Heart right ventricle (tissue), 16 donors: ENCODE results near the gene PYDC2. TPM values are rescaled to one million over a fixed set of nuclear protein-coding genes. Genes with fewer than 3 reads are reported as not detected.

Experiments used
- ATAC-seq, 8 donors: fragments of 200-7000 bp; cut with Tn5 transposase; one replicate each; pipeline ENCODE4 v1.9.1; 2020; ENCODE audit warnings: mild to moderate bottlenecking in 8 of 8, moderate library complexity in 8 of 8, moderate number of reproducible peaks in 1 of 8
- DNase-seq, 2 donors: peaks; one replicate each; pipeline ENCODE4 v3.0.0-alpha.2; 2020
- H3K27ac ChIP-seq, 10 donors: fragments of 200-600 bp; sonication (generic) in 2 of 10; one replicate each; pipeline versions ENCODE4 v1.5.0 to v1.8.0; 2020 to 2022; ENCODE audit warnings: mild to moderate bottlenecking in 3 of 10
- H3K27me3 ChIP-seq, 7 donors: fragments of 200-600 bp; one replicate each; pipeline ENCODE4 v1.8.0; 2021 to 2022; ENCODE audit warnings: mild to moderate bottlenecking in 2 of 7
- H3K36me3 ChIP-seq, 9 donors: fragments of 200-600 bp; sonication (generic) in 1 of 9; one replicate each; pipeline versions ENCODE4 v1.5.0 to v1.8.0; 2020 to 2022; ENCODE audit warnings: mild to moderate bottlenecking in 2 of 9
- H3K4me1 ChIP-seq, 9 donors: fragments of 200-600 bp; sonication (generic) in 1 of 9; one replicate each; pipeline versions ENCODE4 v1.5.0 to v1.8.0; 2020 to 2022; ENCODE audit warnings: mild to moderate bottlenecking in 4 of 9
- H3K4me3 ChIP-seq, 10 donors: fragments of 200-600 bp; sonication (generic) in 2 of 10; one replicate each; pipeline versions ENCODE4 v1.5.0 to v1.8.0; 2020 to 2022; ENCODE audit warnings: mild to moderate bottlenecking in 7 of 10, moderate library complexity in 2 of 10
- H3K9me3 ChIP-seq, 11 donors: fragments of 200-600 bp in 10 of 11; sonication (generic) in 2 of 11; one replicate each; pipeline versions ENCODE4 v1.5.0 to v1.8.0; 2013 to 2022; ENCODE audit warnings: mild to moderate bottlenecking in 2 of 11, control low read depth in 1 of 11, moderate library complexity in 1 of 11
- WGBS, 2 donors: extraction: QIAGEN DNeasy Blood & Tissue Kit; methylation state at CpG; one replicate each; pipeline ENCODE4 v1.1.7; 2013; ENCODE audit warnings: inconsistent platforms in 1 of 2; 5-methylcytosine and 5-hydroxymethylcytosine counted together
- intact Hi-C, 10 donors: fragments of 100-400 bp; cut with DNase I; formaldehyde crosslinking; loops; one replicate each; pipeline versions ENCODE4 v1.11.1 to v1.14.2; 2022
- polyA plus RNA-seq, 2 donors: library from polyadenylated mRNA; stranded (reverse); fragments of 200-250 nt; gene quantifications; one replicate each; pipeline ENCODE4 v1.2.3, GENCODE V29; 2013
- total RNA-seq, 10 donors: library from RNA; stranded (reverse); fragmentation: NEBNext Ultra II Directional in 3 of 10; extraction: Animal tissue kit (Norgen Biotek cat#: 25700) in 3 of 10; gene quantifications; one replicate each; pipeline versions ENCODE4 v1.2.1 to v1.2.4, GENCODE V29; 2021 to 2023
- TF ChIP-seq, protein P1 (sequence below), 9 donors: fragments of 200-600 bp; sonication (generic) in 2 of 9; IDR thresholded peaks; one replicate each; pipeline versions ENCODE4 v1.5.0 to v1.8.0; 2021 to 2022; ENCODE audit warnings: antibody characterized with exemption in 9 of 9, mild to moderate bottlenecking in 5 of 9, moderate library complexity in 1 of 9
- donor health status: Arrhythmogenic right ventricular cardiomyopathy.
- donor health status: ischemic (EF 13 %, LVEDD 7.1; RV severe dilation, severe dysfunction).
- donor health status: healthy with polysubstance abuse.
- donor health status: DM: no; HTN: yes; CAD: no.
- donor health status: DM: no; HTN: no; CAD: no.
- donor health status: ischemic (EF 25% LVEDD 6.9; RV normal size, moderate dysfunction).
- donor health status: ischemic (EF 25% LVEDD 5.7; RV mildly dilated, moderate dysfunction).
- donor health status: healthy.
- donor health status: DM: yes; HTN: yes; CAD: no.
- donor health status: Ischemic cardiomyopathy.
- donor health status: ischemic (EF 35%, LVEDD 5.7; RV mildly dilated, moderate dysfunction).
- donor health status: nonischemic (EF 11% LVEDD 7.7; RV severe dilation, severe dysfunction).
- donor health status: DM: yes; HTN: yes; CAD: no.
- donor health status: PGD.
- donor health status: ischemic (EF 29% LVEDD 5.4; RV normal size, mild dysfunction).
- donor health status: nonischemic (EF 23%, LVEDD 6.1; RV moderate dilation, normal function).

PYDC2 gene
- total and polyA plus RNA-seq, 12 donors = not detected

GRCh38 chr3:191425322-191425734 lies 35.6 kb upstream of the PYDC2 start:
- intact Hi-C loops = no loop called here
- Histone ChIP-seq H3K36me3 (no peaks in the 10 kb centered on the region), H3K4me3 (peak overlapping the region in 2 of 10 donors; percentile 11), H3K9me3 (peaks cover 0 to 3% (median 0%) of the 10 kb centered on the region in 11 donors), H3K27me3 (no peaks in the 10 kb centered on the region), H3K27ac (no peak overlapping the region), H3K4me1 (no peaks in the 10 kb centered on the region)
- TF ChIP-seq, protein P1, sequence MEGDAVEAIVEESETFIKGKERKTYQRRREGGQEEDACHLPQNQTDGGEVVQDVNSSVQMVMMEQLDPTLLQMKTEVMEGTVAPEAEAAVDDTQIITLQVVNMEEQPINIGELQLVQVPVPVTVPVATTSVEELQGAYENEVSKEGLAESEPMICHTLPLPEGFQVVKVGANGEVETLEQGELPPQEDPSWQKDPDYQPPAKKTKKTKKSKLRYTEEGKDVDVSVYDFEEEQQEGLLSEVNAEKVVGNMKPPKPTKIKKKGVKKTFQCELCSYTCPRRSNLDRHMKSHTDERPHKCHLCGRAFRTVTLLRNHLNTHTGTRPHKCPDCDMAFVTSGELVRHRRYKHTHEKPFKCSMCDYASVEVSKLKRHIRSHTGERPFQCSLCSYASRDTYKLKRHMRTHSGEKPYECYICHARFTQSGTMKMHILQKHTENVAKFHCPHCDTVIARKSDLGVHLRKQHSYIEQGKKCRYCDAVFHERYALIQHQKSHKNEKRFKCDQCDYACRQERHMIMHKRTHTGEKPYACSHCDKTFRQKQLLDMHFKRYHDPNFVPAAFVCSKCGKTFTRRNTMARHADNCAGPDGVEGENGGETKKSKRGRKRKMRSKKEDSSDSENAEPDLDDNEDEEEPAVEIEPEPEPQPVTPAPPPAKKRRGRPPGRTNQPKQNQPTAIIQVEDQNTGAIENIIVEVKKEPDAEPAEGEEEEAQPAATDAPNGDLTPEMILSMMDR (IDR thresholded peaks at IDR 0.05) = no peak
- DNase-seq = no peak
- 70 to 73% methylated on average over 11 of the region's 11 CpGs for WGBS, 2 donors
- no peak for ATAC-seq

DNA sequence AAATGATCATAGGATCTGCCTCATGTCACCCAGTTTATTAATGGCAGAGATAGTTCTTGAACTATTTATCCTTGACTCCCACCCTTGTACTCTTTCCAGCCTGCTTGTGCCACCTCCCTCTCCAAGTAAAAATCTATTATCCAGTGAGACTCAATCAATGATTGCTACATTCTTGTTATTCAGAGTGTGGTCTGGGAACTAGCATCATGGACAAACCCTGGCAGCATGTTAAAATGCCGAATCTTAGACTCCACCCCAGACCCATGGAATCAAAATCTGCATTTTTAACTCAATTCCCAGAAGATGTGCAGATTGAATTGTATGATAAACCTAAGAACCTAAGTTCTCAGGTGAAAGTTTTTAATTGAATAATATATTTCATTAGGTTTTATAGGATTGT lies 34.7 kb upstream of the PYDC2 start:
- WGBS, 2 donors = 84 to 86% methylated on average over 1 of the region's 1 CpG
- Histone ChIP-seq H3K9me3 (peaks cover 0 to 3% (median 0%) of the 10 kb centered on the region in 11 donors), H3K4me3 (no peak overlapping the region), H3K27ac (no peak overlapping the region), H3K4me1 (no peaks in the 10 kb centered on the region), H3K36me3 (no peaks in the 10 kb centered on the region), H3K27me3 (no peaks in the 10 kb centered on the region)
- DNase-seq = no peak
- intact Hi-C loops = no loop called here
- ATAC-seq = no peak
- TF ChIP-seq, protein P1 (IDR thresholded peaks at IDR 0.05) = no peak

DNA sequence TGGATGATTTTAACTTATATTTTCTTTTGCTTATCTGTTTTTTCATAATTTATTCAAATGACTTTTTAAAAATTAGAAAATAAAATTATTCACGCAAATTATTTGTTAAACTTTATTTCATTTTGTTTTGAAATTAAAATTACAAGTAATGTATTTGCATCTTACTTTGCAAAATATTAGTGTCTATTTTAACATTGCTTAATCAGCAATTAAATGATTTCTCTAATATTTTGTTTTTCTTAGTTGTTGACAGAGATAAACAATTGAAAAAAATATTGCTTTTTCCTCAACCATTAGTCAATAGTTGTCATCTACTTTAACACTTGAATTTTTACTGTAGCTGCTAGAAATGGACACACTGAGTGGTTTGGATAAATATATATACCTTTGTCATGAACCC lies 32.8 kb upstream of the PYDC2 start:
- Histone ChIP-seq H3K9me3 (peaks cover 0 to 9% (median 0%) of the 10 kb centered on the region in 11 donors), H3K4me3 (no peak overlapping the region), H3K27me3 (no peaks in the 10 kb centered on the region), H3K4me1 (no peaks in the 10 kb centered on the region), H3K27ac (no peak overlapping the region), H3K36me3 (no peaks in the 10 kb centered on the region)
- intact Hi-C loops = no loop called here
- no peak for DNase-seq
- TF ChIP-seq, protein P1 (IDR thresholded peaks at IDR 0.05) = no peak
- WGBS, 2 donors = 98 to 100% methylated on average over 1 of the region's 1 CpG
- no peak for ATAC-seq

DNA sequence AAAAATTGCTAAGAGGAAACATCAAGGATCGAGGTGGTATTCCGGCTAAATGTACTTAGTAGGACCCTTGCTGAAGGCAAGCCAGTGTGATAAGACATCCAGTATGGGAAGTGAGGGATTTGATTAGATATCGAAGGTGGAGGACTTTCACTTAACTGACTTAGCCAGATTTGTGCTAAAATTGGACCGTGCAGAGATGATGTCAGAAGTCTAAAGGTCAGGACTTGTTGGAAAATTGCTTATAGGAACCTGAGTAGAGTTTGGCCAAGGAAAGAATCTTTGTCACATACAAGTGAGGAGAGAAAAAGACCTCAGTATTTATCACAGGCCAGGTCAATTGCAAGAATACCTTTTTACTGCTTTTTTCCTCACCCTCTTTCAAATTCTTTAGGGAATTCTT lies 30.9 kb upstream of the PYDC2 start:
- H3K27me3 ChIP-seq = no peaks in the 10 kb centered on the region
- ATAC-seq (no peak), DNase-seq (no peak)
- H3K36me3 ChIP-seq = no peaks in the 10 kb centered on the region
- no peak overlapping the region for H3K27ac ChIP-seq
- WGBS, 2 donors = 40 to 51% methylated on average over 4 of the region's 4 CpGs
- TF ChIP-seq, protein P1 (IDR thresholded peaks at IDR 0.05) = no peak
- intact Hi-C loops = no loop called here
- H3K4me3 ChIP-seq = no peak overlapping the region
- H3K9me3 ChIP-seq = peaks cover 0 to 9% (median 0%) of the 10 kb centered on the region in 11 donors
- no peaks in the 10 kb centered on the region for H3K4me1 ChIP-seq
